Activated effector memory CD4-positive, alpha-beta T cell treated with anti-CD3 and anti-CD28 coated beads, Interleukin-2, amount 50 U/mL, for 16 hours (primary cell): ENCODE results near the gene RALGPS1.
"Not testable (repeated sequence)": the region's sequence is repeated elsewhere in the genome, so short reads cannot be mapped to it uniquely, and the experiment has no call there.

ENCODE experiments used
- DNase-seq: peaks from one replicate; pipeline ENCODE4 v3.0.0-alpha.2; 2020

RALGPS1 gene

DNA sequence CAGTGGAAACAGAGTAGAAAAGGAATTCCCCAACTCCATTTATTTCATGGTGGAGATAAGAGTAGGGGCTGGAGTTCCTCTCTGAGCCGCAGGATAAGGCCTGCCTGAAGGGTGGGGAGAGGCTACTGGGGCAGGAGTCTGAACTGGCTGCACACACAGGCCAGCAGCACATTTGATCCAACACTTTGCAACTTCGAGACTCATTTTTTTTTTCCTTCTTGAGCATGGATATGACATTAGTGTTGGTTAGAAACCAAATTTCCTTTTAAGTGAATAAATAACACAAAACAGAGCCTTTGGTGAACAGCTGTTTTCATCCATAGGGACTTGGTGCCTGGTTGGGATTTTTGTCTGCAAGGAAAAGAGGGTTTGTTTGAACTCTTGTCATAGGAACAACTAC, 76.6 kb downstream of the RALGPS1 start:
- DNase-seq = no peak

DNA sequence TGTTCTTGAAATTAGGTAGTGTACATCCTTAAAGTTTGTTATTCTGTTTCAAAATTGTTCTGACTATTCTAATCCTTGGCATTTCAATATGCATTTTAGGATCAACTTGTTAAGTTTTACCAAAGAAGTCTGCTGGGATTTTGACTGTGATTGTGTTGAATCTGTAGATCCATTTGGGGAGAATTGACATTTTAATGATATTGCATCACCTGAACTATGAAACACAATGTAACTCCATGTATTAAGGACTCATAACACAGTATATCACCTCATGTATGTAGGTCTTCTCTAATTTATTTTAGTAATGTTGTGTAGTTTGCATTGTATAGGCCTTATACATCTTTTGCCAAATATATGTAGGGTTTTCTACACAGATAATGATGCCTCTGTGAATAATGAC, 77.8 kb downstream of the RALGPS1 start:
- no peak for DNase-seq

DNA sequence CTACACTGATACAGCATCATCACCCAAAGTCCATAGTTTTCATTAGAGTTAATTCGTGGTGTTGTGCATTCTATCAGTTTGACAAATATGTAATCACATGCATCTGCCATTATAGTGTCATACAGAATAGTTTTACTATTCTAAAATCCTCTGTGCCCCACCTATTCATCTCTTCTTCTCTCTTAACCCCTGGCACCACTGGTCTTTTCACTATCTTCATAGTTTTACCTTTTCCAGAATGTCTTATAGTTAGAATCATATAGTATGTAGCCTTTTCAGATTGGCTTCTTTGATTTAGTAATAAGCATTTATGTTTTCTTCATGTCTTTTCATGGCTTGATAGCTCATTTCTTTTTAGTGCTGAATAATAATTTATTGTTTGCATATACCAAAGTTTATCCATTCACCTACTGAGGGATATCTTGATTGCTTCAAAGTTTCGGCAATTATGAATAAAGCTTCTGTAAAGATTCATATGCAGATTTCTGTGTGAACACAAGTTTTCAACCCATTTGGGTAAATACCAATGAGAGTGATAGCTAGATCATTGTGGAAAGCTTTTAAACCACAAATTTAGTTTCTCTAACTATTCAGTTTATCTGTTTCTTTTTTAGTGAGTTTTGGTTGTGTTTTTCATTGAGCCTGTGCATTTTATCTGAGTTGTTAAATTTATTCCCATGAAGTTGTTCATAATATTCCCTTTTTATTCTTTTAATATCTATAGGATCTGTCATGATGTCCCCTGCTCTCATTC, 84.9 kb downstream of the RALGPS1 start:
- no peak for DNase-seq

DNA sequence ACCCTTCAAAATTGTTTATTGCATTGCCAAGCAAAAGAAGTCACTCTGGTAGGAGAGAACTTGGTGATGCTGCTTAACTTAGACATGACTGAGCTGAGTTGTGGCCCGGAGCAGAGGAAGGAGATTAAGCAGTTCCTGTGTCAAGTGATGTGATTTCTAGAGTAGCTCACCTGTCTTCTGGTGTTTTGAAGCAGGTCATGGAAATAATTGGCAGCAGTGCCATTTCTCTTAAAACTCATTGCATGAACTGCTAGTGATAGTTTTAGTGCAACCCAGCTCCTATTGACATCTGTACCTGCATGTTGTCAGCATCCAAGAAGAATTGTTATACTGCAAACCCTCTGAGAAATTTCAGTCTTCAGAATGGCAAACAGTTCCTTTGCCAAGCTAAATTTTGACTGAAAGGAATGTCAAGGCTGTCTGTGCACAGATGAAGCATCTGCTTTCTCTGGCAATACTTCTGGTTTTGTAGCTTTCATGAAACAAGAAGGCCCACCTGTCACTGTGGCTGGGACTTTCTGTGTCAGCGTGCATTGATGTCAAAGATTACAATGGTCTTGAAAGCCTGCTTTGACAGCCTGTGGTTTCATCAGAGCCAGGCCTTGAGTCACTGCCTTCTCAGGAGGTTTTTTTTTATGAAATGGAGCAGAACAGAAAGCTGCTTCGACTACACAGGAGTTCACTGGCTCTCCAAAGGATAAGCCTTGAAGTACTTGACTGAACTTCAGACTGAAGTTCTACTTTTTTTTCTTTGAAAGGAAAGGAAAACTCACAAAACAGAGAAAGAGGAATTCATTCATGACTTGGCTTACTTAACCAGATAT, 90.6 kb downstream of the RALGPS1 start:
- DNase-seq = peak; percentile 85

DNA sequence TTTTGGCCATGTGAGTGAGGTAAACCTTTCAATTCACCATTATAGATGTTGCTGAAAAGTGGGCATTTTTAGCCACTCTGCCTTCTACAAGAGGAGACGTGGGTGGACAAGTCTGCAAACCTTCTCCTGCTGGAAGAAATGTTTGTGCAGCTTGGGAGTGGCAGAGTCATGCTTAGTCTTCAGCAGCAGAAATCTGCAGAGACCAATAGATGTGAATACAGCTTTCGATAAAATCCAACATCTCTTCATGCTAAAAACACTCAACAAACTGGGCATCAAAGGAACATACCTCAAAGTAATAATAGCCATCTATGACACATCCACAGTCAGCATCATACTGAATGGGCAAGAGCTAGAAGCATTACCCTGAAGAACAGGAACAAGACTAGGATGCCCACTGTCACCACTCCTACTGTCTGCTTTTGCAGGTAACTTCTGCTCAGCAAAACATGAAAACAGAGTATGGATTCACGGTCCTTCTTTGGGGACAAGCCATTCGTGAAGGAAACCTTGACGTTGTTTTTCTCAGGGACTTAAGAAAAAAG, 91.3 kb downstream of the RALGPS1 start:
- DNase-seq = no peak

DNA sequence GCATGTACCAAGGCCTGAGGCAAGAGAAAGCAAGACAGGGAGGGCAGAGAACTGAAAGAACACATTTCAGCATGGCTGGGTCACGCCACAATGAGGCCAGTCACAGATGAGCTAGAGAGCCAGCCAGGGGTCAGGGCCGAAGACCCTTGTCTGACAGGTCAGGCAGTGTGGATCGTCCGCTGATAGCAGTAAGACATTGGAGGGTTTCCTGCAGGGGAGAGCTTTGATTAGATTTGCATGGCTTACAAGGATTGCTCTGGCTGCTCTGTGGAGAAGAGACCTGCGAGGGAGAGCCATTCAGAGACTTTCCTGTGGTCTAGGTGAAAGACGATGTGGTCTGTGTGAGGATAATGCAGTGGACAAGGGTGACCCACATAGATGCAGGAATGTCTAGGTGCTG, 93.1 kb downstream of the RALGPS1 start:
- no peak for DNase-seq

DNA sequence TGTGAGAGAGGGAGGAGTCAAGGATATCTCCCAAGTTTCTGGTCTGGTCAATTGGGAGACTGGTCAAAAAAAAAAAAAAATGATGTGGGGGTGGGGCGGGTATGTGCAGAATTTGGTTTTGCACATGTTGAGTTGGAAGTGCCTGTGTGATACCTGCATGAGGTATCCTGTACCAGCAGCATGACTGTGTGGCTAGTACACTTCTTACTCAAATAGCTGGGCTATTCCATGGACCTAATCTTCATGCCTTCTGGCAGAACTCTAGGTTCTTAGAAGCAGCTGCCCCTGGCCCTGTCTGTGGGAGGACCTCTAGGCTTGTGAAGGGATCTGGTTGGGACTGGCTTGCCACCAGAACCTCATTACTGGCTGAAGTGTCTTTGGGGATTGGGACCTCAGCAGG, 93.5 kb downstream of the RALGPS1 start:
- no peak for DNase-seq

- no peak for DNase-seq
These were observed 97.2 kb downstream of the RALGPS1 start for GRCh38 chr9:127011772-127012171.

GRCh38 chr9:127012250-127012649, 97.7 kb downstream of the RALGPS1 start:
- DNase-seq = no peak

- DNase-seq = no peak
These were observed 99.0 kb downstream of the RALGPS1 start for GRCh38 chr9:127013597-127013996.

DNA sequence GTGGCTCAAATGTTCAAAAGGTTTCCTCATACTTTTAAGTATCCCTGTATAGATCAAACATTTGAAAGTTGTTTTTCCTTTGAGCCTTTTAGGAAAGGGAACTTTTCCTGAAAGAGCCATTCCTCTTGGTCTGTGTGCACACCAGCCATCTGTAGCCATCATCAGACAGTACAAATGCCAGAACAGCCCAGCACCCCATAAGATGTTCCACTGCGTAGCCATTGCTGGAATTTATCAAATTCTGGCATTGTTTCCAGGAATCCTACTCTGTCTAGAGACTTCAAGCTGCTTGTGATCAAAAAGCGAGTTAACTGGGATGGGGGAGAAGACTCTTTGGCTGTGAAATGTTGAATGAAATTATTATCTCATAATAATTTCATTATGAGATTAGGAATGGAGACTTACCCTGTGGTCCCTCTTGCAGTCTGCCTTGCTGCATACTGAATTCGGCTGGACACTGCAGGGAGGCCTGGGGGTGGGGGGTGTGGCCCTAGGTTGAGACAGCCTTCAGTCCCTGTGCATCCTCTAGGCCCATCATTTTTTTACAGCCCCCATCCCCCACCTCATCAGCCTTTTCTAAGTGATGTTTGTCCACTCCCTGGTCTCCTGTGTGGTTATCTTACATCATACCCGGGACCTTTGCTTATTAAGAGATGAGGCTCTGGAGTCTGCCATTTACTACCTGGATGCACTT, 99.8 kb downstream of the RALGPS1 start:
- no peak for DNase-seq

- no peak for DNase-seq
These were observed 100.4 kb downstream of the RALGPS1 start for GRCh38 chr9:127014910-127015540.

- DNase-seq = no peak
These were observed 101.4 kb downstream of the RALGPS1 start for GRCh38 chr9:127015921-127016512.

- DNase-seq = not testable (repeated sequence)
These were observed 103.4 kb downstream of the RALGPS1 start for GRCh38 chr9:127017979-127018378.

DNA sequence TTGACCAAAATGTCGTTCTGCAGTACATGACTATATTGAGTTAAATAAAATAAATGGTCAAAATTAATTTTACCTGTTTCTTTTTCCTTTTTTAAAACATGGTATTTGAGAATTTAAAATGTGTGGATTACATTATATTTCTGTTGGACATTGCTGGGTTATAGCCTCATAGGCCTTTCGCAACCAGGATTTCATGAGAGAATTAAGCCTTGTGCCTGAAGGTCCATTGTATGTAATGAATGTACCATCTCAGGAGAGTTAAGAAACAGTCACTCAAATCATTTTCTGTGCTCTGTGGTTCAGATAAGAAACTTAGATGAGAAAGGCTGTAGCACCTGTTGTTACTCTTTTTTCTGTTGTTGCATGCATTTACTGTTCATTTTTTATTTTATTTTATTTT, 104.4 kb downstream of the RALGPS1 start:
- DNase-seq = no peak

- no peak for DNase-seq
These were observed 105.6 kb downstream of the RALGPS1 start for GRCh38 chr9:127020036-127020801.

DNA sequence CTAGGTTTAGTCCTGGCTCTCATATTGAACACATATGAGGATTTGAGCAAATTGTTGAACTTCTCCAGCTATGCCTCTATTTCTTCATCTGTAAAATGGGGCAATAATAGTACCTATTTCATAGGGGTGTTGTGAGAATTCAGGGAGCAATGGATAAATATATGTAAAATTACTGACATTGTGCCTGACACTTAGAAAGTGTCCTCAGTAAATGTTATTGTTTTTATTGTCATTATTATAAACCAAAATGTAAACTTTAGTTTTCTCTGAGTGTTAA, 106.2 kb downstream of the RALGPS1 start:
- DNase-seq = no peak

- no peak for DNase-seq
These were observed 107.2 kb downstream of the RALGPS1 start for GRCh38 chr9:127021664-127022363.

DNA sequence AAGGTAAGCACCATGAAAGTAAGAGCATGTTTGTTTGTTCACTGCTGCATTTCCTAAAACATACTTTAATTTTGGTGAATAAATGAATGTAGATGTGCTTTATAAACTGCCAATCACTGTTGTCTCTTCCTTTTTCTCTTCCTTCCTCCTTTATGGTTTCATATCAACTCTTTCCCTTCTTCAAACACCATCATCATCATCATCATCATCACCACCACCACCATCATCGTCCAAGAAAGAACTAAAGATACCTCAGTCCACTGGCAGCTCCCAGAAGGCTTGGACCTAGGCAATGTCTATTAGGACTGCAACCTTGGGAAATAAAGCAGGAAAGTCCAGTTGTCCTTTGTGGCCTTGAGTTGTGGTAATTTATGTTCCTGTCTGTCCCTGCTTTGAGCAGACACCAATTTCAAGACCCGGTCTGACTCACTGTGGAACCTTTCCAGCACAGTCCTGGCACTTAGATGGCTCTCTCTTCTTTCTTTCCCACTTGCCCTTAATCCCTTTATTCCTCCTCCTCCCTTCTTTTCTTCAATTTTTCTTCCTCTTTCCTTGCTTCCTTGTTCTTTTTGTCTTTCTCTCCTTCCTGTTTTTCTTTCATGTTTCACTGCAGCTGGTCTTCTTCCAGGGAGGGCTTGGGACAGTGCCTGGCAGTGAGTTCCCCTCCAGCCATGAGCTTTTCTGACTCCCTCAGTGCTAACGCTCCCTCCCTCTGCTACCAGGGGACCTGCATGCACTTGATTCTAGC, 108.5 kb downstream of the RALGPS1 start:
- no peak for DNase-seq

GRCh38 chr9:127025042-127025441, 110.5 kb downstream of the RALGPS1 start:
- no peak for DNase-seq

- DNase-seq = no peak
These were observed 113.1 kb downstream of the RALGPS1 start for GRCh38 chr9:127027694-127028093.
